GM21515 (cell line): ENCODE results near the gene SLC39A2.
"Not testable (repeated sequence)": the region's sequence is repeated elsewhere in the genome, so short reads cannot be mapped to it uniquely, and the experiment has no call there.

Experiments used
- ATAC-seq: cut with Tn5 transposase; IDR thresholded peaks from one replicate; pipeline ENCODE4 v1.9.1; 2021; ENCODE audit not compliant: unreplicated experiment

Gene SLC39A2

DNA sequence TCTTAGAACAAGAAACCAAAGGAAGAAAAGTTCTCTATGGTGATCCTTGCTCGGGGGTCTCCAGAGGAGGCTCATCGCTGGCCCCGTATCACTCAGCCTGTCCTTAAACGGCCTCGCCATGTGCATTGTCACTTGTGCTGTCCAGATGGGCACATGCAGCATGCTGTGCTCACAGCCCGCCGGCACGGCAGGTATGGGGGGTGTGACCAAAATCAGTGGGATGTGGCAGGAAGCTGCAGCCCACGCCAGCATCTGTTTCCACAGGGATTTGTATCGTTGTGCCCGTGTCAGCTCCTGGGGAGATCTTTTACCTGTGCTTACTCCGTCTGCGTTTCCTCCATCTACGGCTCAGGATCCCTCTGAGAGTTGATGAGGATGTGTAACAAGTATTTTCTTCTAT lies 2.6 kb upstream of the SLC39A2 start:
- no peak for ATAC-seq

DNA sequence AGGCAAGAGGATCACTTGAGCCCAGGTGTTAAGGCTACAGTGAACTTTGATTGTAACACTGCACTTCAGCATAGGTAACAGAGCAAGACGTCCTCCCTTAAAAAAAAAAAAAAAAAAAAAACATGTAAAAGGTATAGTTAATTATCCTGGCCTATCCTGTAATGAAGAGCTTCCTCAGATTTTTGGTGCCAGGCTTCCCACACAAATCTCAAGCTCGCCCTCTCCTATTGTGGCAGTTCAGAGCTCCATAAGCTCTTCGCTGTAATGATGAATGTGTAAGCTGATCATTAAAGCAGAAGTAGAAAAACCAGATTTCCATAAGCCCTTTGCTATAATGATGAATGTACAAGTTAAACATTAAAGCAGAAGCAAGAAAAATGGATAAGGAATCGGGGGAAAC lies 2.0 kb upstream of the SLC39A2 start:
- ATAC-seq, result no peak

DNA sequence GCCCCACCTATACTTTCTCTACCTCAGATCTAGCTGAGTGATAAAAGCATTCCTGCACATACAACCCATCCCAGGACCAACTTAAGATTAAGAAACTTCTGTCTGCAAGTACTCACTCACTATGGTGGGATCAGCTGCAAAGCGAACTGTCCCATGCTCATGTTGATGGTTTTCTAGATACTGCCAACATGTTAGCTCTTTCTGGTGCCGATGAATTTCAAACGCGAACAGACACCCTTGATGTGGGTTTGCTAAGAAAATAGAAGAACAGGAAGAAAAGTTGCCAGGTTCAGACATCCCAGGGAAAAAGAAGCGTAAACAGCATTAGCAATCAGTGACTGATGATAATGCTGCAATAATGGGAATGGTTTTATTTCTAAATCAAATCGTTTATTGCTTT lies 1.5 kb upstream of the SLC39A2 start:
- no peak for ATAC-seq

DNA sequence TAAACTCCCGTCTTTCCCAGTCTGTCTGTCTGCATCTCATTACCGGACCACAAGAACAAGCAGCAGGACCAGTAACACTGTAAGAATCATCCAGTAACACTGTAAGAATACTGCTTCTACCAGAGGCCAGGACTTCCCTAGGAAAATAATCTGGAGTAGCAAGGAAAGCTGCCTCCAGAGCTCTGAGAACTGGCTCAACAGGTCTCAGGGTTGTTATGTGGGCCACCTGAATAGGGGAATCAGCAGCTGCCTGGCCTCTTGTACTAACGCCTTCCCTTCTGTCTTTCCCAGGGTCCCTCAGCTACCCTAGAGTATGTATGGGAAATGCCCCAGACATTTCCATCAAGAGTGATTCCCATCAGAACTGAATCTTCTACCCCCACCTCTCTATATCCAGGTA lies 954 bp upstream of the SLC39A2 start:
- no peak for ATAC-seq

DNA sequence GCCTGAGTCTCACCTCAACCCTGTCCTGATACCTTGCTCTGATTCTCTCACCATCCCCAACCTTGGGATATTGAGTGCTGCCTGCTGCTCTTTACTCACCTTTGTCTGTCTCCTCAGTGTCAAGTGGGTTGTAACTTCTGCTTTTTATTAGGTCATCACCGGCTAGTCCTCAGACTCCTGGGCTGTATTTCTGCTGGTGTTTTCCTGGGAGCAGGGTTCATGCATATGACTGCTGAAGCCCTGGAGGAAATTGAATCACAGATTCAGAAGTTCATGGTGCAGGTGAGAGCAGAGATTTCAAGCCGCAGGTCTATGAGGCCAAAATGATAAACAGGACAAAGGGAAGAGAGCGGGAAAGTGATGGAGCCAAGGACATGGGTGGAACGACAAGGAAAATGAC lies 498 bp downstream of the SLC39A2 start:
- ATAC-seq, result no peak

GRCh38 chr14:21001218-21001617 lies 2.1 kb downstream of the SLC39A2 start:
- no peak for ATAC-seq

- ATAC-seq, result no peak
These were observed 4.8 kb downstream of the SLC39A2 start for GRCh38 chr14:21003788-21004346.

DNA sequence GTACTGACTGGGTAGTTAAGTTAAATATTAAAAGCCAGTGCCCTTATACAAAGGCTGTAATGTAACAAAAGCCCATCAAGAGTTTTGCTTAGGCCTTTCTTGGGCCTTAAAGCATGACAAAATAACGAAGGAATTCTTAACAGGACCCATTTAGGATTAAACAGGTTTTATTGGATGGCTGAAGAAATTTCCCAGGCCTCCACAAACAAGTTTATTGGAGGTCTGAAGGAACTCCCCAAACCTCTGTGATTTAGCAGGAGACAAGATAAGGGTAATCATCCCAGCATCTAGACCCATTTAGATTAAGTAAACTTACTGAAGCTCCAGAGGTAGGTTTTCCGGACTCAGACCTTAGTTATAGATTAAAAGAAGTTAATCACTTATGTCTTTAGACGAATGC lies 10.6 kb downstream of the SLC39A2 start:
- not testable (repeated sequence) for ATAC-seq

- no peak for ATAC-seq
These were observed 12.0 kb downstream of the SLC39A2 start for GRCh38 chr14:21011136-21011535.

GRCh38 chr14:21014761-21015190 lies 15.7 kb downstream of the SLC39A2 start:
- ATAC-seq, result no peak

GRCh38 chr14:21015312-21015711 lies 16.2 kb downstream of the SLC39A2 start:
- ATAC-seq, result no peak

DNA sequence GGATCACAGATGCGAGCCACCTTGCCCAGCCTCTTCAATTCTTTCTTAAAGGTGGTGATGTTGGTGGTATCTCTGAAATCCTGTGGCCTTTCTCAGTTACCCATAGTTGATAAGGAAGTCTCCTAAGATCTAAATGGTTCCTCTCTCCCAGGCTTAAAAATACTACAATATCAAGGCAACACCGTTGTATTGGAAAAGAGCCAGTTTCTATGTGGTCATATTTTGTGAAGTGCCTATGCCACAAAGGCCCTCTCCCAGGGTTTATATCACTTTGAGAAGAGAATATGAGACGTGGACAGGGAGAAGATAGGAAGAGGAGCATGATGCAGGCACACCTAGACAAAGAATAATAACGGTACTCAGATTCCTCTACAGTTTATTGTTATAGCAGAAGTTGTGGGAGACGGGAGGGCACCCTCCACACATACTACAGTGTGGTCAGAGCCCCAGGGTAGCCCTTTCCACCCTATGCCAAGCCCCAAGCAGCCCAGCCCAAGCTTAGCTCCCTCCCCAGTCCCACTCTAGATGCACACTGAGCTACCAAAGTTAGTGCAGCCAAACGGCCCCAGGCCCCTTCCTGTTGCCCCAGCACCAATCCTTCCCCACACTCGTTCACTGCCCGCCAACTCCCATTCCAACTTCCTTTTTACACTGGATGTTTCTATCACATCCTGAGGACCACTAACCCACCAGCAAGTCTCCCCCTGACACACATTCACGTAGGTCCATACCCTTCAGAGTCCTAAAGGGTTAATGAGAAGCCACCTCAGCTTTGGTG lies 17.5 kb downstream of the SLC39A2 start:
- ATAC-seq, result no peak

DNA sequence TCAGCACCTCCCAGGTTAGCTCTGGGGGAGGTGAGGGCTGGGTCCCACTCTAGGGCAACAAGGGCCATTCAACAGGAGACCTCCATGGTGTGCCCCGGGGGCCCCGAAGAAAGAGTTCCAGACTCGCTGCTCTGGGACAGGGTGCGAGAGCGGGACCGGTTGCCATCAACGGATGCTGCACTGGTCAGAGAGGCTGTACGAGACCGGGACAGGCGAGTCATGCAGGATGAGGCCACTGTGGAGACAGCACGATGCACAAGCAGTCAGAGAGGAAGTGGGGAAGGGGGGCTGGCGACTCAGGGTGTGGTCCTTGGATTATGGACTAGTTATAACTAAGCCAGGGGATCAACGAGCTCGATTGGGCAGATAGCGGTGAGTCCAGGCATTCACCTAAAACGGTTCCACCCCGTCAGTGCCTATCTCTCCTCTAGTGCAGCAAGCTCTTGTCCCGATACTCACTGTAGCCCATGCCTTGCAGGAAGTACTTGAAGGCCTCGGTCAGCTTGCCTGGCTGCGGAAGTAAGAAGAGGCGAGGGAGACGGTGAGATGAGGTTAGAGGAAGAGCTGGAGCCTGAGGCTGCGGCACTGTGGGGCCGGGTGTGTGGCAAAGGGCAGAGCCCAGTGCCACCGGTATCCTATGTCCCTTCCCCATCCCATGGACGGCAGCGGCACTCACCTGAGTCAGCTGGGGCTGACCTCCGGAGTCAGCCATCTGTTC lies 18.6 kb downstream of the SLC39A2 start:
- ATAC-seq, result no peak

DNA sequence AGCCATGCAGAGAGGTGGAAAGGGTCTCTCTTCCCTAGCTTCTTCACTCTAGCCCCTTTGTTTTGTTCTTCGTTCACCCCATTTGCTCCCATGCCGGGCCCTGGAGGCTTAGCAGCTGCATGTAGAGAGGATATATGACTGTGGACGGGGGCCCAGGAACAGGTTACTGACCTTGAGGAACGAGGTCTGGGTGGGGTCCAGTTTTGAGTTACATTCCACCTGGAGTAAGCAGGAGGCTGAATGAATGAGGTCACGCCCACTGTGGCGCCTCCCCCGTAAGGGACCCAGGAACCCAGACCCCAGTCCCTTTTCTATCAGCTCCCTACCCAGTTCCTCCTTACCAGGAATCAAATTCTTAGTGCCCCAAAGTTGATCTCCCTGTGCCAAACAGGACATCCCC lies 19.2 kb downstream of the SLC39A2 start:
- no peak for ATAC-seq

GRCh38 chr14:21018781-21019180 lies 19.7 kb downstream of the SLC39A2 start:
- ATAC-seq, result no peak

GRCh38 chr14:21019366-21019765 lies 20.3 kb downstream of the SLC39A2 start:
- no peak for ATAC-seq

GRCh38 chr14:21020977-21021545 lies 22.0 kb downstream of the SLC39A2 start:
- ATAC-seq, result no peak

DNA sequence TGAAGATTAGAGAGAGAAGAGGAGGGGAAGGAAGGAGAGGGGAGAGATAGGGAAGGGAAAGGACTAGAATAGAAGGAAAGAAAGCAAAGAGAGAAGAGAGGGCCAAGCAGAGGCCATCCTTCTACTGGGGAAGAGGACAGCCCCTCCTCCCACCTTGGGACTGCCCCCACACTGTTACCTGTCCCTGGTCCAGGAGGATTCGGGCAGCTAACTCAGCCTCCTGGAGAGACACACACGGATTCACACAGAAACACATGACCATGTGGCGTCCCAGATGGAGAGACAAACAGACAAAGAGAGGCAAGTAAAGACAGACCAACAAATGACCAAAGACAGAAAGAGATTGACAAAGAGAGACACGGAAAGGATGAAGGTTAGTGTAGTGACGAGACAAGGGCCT lies 23.6 kb downstream of the SLC39A2 start:
- no peak for ATAC-seq

DNA sequence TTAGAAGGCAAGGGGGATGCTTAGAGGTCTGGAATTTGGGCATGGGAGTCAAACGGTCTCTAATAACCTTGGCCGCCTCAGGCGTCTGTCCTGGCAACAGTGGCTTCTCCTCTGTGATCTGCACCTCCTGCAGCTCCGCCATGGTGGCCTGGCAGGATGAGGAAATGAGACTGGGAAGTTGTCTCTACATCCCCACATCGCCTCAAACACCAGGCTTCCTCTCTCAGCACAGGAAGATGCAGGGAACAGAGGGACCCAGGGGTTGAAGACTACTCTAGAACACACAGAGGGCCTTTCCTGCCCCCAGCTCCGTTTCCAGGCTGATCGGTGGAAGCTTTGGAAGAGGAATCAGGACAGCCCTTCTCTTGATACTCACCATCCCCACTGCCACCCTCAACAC lies 24.1 kb downstream of the SLC39A2 start:
- ATAC-seq, result no peak

GRCh38 chr14:21023817-21024584 lies 24.9 kb downstream of the SLC39A2 start:
- ATAC-seq, result no peak
